GM18526 (cell line): ENCODE data around the gene TREM2.

Experiments used
- POLR2A ChIP-seq: IDR thresholded peaks from 3 replicates; pipeline ENCODE4 v1.6.1; 2011; ENCODE audit not compliant: insufficient read length; ENCODE audit errors: extremely low read depth

The TREM2 gene

GRCh38 chr6:41162687-41163418 is at the start of gene TREM2:
TSS of gene TREM2 (minus strand) at chr6:41163116. CDS start at chr6:41163082, 34 bp downstream.
- TF ChIP-seq POLR2A = no peak

GRCh38 chr6:41209547-41210320 is 46.8 kb upstream of the TREM2 start:
- TF ChIP-seq POLR2A = no peak

GRCh38 chr6:41208439-41209106 is 45.7 kb upstream of the TREM2 start:
- no peak for TF ChIP-seq POLR2A

- TF ChIP-seq POLR2A = no peak
These were observed 41.2 kb upstream of the TREM2 start for GRCh38 chr6:41204156-41204555.

- no peak for TF ChIP-seq POLR2A
These were observed 38.9 kb upstream of the TREM2 start for GRCh38 chr6:41201764-41202173.

GRCh38 chr6:41200901-41201763 is 38.2 kb upstream of the TREM2 start, which contains the start of gene TREML2:
TSS of gene TREML2 (minus strand) at chr6:41201149. CDS start at chr6:41201008, 141 bp downstream.
- TF ChIP-seq POLR2A = peak; percentile 42

- TF ChIP-seq POLR2A = no peak
These were observed 37.5 kb upstream of the TREM2 start for GRCh38 chr6:41200296-41200900.

GRCh38 chr6:41199552-41200246 is 36.8 kb upstream of the TREM2 start:
- no peak for TF ChIP-seq POLR2A

- no peak for TF ChIP-seq POLR2A
These were observed 34.3 kb upstream of the TREM2 start for GRCh38 chr6:41197234-41197633.

- no peak for TF ChIP-seq POLR2A
These were observed 31.5 kb upstream of the TREM2 start for GRCh38 chr6:41194386-41194785.

GRCh38 chr6:41193884-41194283 is 31.0 kb upstream of the TREM2 start:
- no peak for TF ChIP-seq POLR2A

GRCh38 chr6:41193171-41193734 is 30.3 kb upstream of the TREM2 start:
- no peak for TF ChIP-seq POLR2A

GRCh38 chr6:41191569-41191968 is 28.7 kb upstream of the TREM2 start:
- TF ChIP-seq POLR2A = no peak
